22Rv1 (cell line): ENCODE data around the gene YPEL5.

Source experiments
- ZFX ChIP-seq: fragments of 450-650 bp; IDR thresholded peaks from 2 replicates; pipeline ENCODE4 v1.6.1; 2017; ENCODE audit warnings: antibody characterized with exemption, borderline replicate concordance
- TF ChIP-seq, protein P1 (sequence below): fragments of 450-650 bp; IDR thresholded peaks from 2 replicates; pipeline ENCODE4 v1.5.1; 2017; ENCODE audit warnings: mild to moderate bottlenecking

GRCh38 chr2:30165050-30165520, 18.3 kb downstream of the YPEL5 start:
- TF ChIP-seq, protein P1, sequence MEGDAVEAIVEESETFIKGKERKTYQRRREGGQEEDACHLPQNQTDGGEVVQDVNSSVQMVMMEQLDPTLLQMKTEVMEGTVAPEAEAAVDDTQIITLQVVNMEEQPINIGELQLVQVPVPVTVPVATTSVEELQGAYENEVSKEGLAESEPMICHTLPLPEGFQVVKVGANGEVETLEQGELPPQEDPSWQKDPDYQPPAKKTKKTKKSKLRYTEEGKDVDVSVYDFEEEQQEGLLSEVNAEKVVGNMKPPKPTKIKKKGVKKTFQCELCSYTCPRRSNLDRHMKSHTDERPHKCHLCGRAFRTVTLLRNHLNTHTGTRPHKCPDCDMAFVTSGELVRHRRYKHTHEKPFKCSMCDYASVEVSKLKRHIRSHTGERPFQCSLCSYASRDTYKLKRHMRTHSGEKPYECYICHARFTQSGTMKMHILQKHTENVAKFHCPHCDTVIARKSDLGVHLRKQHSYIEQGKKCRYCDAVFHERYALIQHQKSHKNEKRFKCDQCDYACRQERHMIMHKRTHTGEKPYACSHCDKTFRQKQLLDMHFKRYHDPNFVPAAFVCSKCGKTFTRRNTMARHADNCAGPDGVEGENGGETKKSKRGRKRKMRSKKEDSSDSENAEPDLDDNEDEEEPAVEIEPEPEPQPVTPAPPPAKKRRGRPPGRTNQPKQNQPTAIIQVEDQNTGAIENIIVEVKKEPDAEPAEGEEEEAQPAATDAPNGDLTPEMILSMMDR: peak; percentile 92
- no peak for TF ChIP-seq ZFX
